HG03442 (cell line): ENCODE data around the gene OBSCN.

ENCODE experiments used
- ATAC-seq: cut with Tn5 transposase; IDR thresholded peaks from one replicate; pipeline ENCODE4 v1.9.1; 2021; ENCODE audit warnings: mild to moderate bottlenecking, moderate library complexity; ENCODE audit not compliant: unreplicated experiment

OBSCN gene

DNA sequence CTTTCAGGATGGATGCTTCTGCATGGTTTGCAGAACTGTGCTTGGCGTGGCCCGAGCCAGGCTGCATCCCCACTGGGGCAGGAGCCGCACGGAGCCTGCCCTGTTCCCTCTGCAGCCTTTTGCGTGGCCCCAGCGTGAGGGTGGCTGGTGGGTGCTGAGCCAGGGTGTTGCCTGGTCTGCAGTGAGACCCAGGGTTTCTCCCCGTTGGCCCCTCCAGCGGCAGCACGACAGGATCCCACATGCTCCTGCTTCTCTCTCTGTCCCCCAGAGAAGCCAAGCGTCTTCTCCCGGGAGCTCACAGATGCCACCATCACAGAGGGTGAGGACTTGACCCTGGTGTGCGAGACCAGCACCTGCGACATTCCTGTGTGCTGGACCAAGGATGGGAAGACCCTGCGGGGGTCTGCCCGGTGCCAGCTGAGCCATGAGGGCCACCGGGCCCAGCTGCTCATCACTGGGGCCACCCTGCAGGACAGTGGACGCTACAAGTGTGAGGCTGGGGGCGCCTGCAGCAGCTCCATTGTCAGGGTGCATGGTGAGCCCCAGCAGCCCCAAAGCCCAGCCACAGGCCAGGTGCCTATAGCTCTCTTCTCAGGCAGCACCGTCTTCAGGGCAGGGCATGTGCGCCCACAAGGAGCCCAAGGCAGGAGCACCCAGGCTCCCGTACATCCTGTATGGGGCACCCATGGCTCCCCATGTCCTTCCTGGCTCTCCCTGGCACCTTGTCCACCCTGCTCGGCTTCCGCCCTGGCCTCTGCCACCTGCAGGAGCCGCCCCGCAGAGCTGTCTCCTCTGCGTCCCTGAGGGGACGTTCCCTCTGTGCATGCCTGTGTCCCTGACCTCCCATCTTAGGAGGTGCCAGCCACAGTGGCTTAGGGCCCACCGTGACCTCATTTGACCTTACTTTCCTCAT is 78.9 kb downstream of the OBSCN start:
- no peak for ATAC-seq

DNA sequence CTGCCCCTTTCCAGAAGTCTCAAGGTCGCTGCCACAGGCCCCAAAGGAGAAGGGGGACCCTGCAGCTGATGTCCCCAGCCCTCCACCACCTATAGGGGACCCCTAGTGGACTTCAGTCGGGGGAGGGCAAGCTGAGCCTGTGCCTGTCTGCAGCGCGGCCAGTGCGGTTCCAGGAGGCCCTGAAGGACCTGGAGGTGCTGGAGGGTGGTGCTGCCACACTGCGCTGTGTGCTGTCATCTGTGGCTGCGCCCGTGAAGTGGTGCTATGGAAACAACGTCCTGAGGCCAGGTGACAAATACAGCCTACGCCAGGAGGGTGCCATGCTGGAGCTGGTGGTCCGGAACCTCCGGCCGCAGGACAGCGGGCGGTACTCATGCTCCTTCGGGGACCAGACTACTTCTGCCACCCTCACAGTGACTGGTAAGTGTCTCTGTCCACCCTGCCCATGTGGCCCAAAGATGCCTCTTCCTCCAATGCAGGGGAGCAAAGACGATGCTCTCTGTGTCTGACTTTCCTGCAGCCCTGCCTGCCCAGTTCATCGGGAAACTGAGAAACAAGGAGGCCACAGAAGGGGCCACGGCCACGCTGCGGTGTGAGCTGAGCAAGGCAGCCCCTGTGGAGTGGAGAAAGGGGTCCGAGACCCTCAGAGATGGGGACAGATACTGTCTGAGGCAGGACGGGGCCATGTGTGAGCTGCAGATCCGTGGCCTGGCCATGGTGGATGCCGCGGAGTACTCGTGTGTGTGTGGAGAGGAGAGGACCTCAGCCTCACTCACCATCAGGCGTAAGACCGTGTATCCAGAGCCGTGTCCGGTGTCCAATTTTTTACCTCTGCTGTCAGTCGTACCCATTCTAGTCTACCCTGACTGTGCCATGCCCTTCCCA is 79.9 kb downstream of the OBSCN start:
- ATAC-seq: no peak

DNA sequence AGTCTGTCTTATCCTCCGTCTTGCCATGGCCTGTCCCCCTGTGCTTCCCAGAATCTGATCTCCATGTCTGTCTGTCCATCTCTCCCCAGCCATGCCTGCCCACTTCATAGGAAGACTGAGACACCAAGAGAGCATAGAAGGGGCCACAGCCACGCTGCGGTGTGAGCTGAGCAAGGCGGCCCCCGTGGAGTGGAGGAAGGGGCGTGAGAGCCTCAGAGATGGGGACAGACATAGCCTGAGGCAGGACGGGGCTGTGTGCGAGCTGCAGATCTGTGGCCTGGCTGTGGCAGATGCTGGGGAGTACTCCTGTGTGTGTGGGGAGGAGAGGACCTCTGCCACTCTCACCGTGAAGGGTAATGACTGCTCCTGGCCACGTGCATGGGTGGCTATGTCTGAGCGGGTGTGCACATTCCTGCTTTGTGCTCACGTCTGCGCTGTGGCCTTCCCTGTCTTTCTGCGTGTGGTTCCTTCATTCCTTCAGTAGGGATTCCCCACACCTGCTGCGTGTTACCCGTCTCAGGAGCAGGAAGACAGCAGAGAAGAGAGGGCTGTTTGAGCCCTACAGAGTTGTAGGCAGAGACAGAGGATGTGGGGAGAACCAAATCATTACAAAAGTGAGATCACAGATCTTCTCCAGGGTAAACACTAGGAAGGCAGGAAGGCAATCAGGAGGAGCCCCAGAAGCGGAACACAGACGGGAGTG is 80.8 kb downstream of the OBSCN start:
- ATAC-seq: no peak

DNA sequence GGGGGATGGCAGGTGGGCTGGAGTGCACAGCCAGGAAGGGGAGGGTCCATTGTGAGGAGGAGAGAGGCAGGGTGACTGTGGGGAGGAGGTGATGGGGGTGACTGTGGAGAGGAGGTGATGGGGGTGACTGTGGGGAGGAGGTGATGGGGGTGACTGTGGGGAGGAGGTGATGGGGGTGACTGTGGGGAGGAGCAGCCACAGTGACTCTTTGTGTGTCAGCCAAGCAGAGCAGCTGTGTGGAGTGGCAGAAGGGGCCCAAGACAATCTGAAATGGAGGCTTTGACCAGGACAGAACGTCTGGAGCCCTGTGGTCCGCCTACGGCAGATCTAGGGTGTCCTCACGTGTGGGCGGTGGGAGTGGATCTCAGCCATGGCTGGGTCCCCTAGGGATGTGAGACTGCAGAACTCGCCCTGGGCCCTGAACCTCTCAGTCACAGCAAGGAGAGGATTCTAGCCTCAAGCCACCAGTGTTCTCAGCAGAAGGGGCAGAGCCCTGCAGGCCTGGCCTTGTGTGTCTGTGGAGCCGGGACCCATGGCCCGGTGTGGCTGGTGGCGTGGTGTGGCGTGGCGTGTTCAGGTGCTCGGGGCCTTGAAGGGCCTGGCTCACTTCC is 81.5 kb downstream of the OBSCN start:
- ATAC-seq: no peak

DNA sequence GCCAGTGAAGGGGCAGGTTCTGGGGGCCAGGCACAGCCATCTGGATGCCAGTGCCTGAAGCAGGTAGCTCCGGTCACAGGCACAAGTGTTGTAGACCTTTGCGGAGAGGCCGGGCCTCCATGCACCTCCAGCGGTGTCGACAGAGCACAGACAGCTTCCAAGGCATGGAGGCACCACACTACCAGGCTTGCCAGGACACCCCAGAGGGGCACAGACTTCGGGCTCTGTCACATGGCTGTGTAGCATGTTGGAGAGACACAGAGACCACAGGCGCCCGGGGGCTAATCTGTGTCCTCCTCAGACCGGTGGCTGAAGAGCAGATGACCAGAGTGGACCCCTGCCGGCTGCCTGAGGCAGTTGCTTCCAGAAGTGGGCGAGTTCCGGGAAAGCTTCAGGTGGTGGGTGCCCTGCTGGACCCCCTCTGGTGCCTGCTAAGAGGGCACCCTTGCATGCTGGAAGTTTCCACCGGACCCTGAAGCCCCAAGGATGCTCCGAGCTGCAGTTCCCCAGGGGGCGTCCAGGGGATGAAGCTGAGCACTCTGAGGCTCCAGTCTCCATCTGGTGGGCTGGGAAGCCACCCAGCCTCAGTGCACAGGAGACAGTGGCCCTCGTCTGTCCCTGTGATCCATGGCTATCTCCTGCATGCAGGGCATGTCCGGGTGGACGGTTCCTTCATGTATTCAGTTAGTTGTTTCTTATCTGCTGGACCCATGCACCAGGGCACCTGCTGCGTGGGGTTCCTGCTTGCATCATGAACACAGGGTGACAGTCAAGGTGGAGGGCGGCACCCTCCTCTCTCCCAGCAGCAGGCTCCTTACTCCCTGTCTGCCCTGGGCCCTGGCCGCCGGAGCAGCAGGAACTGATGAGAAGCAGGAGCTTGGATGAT is 82.4 kb downstream of the OBSCN start:
- ATAC-seq: no peak

DNA sequence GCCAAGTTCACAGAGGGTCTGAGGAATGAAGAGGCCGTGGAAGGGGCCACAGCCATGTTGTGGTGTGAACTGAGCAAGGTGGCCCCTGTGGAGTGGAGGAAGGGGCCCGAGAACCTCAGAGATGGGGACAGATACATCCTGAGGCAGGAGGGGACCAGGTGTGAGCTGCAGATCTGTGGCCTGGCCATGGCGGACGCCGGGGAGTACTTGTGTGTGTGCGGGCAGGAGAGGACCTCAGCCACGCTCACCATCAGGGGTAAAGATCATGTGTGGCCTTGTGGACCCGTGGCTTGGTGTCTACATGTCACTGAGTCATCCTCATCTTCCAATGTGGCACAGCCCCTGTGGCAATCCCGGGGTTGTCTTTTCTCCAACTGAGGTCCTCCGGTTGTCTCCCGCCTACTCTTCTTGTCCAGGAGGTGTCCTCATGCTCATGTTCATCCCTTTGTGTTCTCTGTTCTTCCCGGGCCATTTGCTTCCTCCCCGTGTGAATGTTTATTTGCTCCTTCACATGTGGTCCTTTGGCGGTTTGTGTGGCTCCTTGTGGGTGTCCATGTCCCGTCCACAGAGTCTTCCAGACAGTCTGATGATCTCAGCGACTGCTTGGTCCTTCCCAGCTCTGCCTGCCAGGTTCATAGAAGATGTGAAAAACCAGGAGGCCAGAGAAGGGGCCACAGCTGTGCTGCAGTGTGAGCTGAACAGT is 84.2 kb downstream of the OBSCN start:
- ATAC-seq: no peak

DNA sequence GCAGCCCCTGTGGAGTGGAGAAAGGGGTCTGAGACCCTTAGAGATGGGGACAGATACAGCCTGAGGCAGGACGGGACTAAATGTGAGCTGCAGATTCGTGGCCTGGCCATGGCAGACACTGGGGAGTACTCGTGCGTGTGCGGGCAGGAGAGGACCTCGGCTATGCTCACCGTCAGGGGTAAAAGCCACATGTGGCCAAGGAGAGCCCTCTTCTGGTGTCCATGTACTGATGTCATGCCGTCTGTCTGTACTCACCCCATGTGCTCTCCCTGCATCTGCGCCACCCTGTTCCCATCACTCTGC is 84.7 kb downstream of the OBSCN start:
- ATAC-seq: no peak

DNA sequence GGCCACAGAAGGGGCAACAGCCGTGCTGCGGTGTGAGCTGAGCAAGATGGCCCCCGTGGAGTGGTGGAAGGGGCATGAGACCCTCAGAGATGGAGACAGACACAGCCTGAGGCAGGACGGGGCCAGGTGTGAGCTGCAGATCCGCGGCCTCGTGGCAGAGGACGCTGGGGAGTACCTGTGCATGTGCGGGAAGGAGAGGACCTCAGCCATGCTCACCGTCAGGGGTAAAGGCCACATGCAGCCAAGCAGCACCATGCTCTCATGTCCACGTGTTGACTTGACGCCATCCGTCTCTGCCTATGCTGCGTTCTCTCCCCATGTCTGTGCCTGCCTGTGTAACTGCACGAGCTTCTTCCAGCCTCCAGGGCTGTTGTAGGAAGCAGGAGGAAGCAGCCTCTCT is 85.5 kb downstream of the OBSCN start:
- ATAC-seq: no peak

DNA sequence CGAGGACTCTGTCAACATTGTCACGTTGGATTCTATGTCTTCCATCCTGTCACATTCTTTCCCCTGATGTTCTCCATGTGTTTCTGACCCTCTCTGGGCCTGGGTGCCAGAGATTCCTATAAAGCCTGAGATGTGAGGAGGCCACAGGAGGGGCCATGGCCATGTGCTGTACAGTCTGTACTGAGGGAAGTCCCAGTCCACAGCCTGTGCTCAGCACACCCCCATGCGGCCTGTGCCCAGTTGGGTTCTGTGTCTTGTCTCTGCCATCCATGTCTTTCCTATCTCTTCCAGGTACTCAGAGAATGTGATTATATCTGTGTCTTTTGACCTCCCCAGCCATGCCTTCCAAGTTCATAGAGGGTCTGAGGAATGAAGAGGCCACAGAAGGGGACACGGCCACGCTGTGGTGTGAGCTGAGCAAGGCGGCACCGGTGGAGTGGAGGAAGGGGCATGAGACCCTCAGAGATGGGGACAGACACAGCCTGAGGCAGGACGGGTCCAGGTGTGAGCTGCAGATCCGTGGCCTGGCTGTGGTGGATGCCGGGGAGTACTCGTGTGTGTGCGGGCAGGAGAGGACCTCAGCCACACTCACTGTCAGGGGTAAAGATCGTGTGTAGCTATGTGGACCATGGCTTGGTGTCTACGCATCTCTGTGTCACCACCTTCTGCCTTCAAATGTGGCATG is 86.1 kb downstream of the OBSCN start:
- ATAC-seq: no peak

DNA sequence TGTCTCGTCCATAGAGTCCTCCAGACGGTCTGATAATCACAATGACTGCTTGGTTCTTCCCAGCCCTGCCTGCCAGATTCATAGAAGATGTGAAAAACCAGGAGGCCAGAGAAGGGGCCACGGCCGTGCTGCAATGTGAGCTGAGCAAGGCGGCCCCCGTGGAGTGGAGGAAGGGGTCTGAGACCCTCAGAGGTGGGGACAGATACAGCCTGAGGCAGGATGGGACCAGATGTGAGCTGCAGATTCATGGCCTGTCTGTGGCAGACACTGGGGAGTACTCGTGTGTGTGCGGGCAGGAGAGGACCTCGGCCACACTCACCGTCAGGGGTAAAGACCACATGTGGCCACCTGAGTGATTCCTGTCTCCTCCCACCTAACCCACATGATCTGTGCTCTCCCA is 86.9 kb downstream of the OBSCN start:
- ATAC-seq: no peak

DNA sequence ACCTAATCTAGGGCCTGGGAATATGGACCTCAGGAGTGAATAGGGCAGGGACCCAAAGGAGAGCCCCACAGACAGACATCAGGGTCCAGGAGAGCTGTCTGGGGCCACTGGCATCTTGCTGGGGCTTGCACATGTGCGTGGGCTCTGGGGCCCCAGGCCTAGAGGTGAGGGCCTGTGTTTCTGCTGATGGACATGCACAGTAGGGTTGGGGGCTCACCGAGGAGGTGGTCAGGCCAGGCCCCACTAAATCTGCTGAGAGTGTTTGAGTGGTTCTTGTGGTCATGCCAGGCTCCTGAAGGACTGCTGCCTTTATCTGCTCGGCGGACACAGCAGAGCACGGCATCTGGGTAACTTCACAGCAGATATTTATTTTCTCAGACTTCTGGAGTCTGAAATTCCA is 87.4 kb downstream of the OBSCN start:
- ATAC-seq: no peak

DNA sequence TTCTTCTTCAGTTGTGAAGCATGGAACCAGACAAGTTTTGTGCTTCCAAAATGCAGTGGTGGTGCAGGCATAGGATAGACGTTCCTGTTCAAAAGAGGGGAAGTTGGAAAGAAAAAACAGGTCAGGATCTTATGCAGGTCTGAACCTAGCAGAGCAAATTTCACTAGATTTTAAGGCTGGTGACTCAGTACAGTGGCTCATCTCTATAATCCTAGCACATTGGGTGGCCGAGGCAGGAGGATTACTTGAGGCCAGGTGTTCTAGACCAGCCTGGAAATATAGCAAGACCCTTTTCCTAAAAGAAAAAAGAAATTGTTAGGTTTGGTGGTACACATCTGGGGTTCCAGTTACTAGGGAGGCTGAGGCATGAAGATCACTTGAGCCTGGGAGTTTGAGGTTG is 88.1 kb downstream of the OBSCN start:
- ATAC-seq: no peak

DNA sequence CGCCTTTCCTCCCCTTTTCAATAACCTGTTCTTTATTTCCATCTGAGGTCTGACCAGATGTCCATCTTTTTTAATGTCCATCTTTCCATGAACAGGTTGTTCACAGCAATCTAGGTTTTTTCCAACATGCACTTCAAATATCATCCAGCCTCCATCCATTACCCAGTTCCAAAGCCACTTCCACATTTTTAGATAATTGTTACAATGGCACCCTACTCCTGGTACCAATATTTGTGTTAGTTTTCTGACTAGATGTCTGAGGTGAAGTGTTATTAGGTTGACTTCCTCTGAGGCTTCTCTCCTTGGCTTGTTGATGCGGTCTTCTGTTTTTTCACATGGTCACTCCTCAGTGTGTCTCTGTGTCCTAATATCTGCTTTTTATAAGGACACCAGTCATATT is 89.4 kb downstream of the OBSCN start:
- no peak for ATAC-seq

DNA sequence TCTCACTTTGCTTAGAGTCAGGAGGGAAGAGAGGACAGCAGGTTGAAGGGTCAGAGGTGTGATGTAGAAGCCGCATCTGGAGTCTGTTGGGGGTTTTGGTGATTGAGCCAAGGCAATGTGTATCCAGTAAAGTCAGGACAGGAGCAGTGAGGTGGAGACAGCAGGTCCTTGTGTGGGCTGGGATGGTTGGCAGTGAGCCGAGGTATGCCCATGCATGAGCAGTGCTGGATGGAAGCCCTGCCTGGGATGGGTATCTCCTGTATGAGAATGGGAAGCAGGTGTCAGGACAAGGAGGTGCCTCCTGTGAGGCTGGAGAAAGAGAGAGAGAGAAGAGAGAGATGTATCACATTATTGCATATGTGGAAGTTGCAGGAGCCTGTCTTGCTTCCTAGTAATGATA is 90.0 kb downstream of the OBSCN start:
- no peak for ATAC-seq

DNA sequence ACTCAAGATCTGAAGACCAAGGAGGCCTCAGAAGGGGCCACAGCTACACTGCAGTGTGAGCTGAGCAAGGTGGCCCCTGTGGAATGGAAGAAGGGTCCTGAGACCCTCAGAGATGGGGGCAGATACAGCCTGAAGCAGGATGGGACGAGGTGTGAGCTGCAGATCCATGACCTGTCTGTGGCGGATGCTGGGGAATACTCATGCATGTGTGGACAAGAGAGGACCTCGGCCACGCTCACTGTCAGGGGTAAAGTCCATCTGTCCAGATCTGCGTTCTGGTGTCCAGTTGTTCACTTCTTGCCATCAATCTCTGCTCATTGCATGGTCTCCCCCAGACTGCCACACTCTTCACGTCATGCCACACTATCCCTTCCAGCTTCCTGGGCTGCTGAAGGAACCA is 90.6 kb downstream of the OBSCN start:
- ATAC-seq: no peak

DNA sequence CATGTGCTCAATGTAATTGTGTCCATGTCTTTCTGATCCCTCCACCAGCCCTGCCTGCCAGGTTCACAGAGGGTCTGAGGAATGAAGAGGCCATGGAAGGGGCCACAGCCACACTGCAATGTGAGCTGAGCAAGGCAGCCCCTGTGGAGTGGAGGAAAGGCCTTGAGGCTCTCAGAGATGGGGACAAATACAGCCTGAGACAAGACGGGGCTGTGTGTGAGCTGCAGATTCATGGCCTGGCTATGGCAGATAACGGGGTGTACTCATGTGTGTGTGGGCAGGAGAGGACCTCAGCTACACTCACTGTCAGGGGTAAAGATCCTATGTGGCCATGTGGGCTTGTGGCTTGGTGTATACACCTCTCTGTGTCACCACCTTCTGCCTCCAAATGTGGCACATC is 91.4 kb downstream of the OBSCN start:
- no peak for ATAC-seq

DNA sequence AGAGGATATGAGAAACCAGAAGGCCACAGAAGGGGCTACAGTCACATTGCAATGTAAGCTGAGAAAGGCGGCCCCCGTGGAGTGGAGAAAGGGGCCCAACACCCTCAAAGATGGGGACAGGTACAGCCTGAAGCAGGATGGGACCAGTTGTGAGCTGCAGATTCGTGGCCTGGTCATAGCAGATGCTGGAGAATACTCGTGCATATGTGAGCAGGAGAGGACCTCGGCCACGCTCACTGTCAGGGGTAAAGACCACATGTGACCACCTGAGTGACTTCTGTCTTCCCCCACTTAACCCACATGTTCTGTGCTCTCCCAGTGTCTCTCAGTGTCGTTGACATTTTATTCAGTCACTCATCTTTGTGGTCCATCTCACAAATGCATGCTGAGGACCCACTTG is 92.1 kb downstream of the OBSCN start:
- no peak for ATAC-seq

DNA sequence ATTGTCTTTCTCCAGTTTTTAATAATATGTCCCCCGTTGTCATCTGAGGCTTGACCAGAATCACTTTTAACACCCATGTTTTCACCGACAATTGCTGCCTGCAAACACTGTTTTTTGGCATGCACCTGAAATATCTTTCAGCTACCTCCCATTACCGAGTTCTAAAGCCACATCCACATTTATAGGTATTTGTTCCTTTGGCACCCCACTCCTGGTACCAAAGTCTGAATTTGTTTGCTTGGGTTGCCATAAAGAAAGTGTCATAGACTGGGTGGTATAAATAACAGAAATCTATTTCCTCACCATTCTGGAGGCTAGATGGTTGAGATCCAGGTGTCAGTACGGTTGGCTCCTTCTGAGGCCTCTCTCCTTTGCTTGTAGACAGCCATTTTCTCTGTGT is 94.2 kb downstream of the OBSCN start:
- no peak for ATAC-seq

DNA sequence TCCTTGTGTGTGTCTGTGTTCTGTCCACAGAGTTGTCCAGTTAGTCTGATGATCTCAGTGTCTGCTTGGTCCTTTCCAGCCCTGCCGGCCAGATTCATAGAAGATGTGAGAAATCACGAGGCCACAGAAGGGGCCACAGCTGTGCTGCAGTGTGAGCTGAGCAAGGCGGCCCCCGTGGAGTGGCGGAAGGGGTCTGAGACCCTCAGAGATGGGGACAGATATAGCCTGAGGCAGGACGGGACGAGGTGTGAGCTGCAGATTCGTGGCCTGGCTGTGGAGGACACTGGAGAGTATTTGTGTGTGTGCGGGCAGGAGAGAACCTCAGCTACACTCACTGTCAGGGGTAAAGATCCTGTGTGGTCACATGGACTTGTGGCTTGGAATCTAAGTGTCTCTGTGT is 95.8 kb downstream of the OBSCN start:
- no peak for ATAC-seq
